Measurements from ENCODE around the gene COL24A1.

DNA sequence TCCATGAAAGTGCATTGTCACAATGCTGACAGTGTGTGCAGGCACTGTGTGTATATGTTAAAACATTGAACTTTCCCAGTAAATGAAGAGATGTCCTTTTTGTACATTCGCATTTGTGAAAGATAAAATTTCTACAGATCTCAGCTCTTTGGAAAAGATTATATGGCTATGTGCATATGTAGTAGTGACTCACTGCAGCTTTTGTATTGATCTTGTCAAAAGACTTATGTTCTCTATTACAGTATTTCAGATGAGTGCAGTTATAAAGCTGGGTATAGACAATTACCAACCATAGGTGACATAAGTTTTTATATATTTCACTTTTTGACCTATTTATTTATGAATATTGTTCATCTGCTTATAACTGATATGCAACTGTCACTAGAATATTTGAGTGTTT, 212.6 kb downstream of the COL24A1 start:
- no peak for TF ChIP-seq POLR2A (IDR thresholded peaks at IDR 0.05)
- TF ChIP-seq, protein P1, sequence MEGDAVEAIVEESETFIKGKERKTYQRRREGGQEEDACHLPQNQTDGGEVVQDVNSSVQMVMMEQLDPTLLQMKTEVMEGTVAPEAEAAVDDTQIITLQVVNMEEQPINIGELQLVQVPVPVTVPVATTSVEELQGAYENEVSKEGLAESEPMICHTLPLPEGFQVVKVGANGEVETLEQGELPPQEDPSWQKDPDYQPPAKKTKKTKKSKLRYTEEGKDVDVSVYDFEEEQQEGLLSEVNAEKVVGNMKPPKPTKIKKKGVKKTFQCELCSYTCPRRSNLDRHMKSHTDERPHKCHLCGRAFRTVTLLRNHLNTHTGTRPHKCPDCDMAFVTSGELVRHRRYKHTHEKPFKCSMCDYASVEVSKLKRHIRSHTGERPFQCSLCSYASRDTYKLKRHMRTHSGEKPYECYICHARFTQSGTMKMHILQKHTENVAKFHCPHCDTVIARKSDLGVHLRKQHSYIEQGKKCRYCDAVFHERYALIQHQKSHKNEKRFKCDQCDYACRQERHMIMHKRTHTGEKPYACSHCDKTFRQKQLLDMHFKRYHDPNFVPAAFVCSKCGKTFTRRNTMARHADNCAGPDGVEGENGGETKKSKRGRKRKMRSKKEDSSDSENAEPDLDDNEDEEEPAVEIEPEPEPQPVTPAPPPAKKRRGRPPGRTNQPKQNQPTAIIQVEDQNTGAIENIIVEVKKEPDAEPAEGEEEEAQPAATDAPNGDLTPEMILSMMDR (IDR thresholded peaks at IDR 0.05 in 8 of 11, conservative IDR thresholded peaks at IDR 0.05 in 3 of 11) = no peak
- TF ChIP-seq POLR2AphosphoS5 (IDR thresholded peaks at IDR 0.05) = no peak
